Peyer's patch (tissue), 4 donors: ENCODE measurements around the gene AHRR. TPM values are rescaled to one million over a fixed set of nuclear protein-coding genes. Genes with fewer than 3 reads are reported as not detected.
"Not testable (repeated sequence)": the region's sequence is repeated elsewhere in the genome, so short reads cannot be mapped to it uniquely, and the experiment has no call there.

ENCODE experiments used
- DNase-seq, 3 donors: peaks; one replicate each; pipeline ENCODE4 v3.0.0-alpha.2; 2017 to 2019
- H3K27ac ChIP-seq, 4 donors: fragments of 200-600 bp; sonication (generic); one replicate each; pipeline ENCODE4 v1.5.1; 2016 to 2019
- H3K27me3 ChIP-seq, 2 donors: fragments of 200-600 bp; sonication (generic); one replicate each; pipeline ENCODE4 v1.5.1; 2019
- H3K36me3 ChIP-seq, 3 donors: fragments of 200-600 bp; sonication (generic); one replicate each; pipeline ENCODE4 v1.5.1; 2016 to 2019
- H3K4me1 ChIP-seq, 4 donors: fragments of 200-600 bp; sonication (generic); one replicate each; pipeline ENCODE4 v1.5.1; 2016 to 2019
- H3K4me3 ChIP-seq, 4 donors: fragments of 200-600 bp; sonication (generic); 1 replicate in 3 of 4; 2 replicates in 1 of 4; pipeline ENCODE4 v1.5.1; 2016 to 2019; ENCODE audit warnings: mild to moderate bottlenecking in 1 of 4
- H3K9me3 ChIP-seq, 4 donors: fragments of 200-600 bp; sonication (generic); one replicate each; pipeline ENCODE4 v1.5.1; 2016 to 2019; ENCODE audit warnings: mild to moderate bottlenecking in 1 of 4
- POLR2A ChIP-seq, 2 donors: fragments of 450-650 bp; IDR thresholded peaks; one replicate each; pipeline ENCODE4 v1.5.1; 2017; ENCODE audit warnings: antibody characterized with exemption in 2 of 2, mild to moderate bottlenecking in 2 of 2, moderate library complexity in 2 of 2
- total RNA-seq, 4 donors: library from RNA; depleted of rRNA; stranded (reverse); fragments of >200 nt; gene quantifications; one replicate each; pipeline ENCODE4 v1.1.0, GENCODE V29; 2016
- TF ChIP-seq, protein P1 (sequence below), 6 experiments: fragments of 450-650 bp in 4 of 6; fragments of 200-600 bp in 2 of 6; sonication (generic) in 1 of 6; IDR thresholded peaks; one replicate each; pipeline ENCODE4 v1.5.1; 2017 to 2019; ENCODE audit warnings: antibody characterized with exemption in 6 of 6, mild to moderate bottlenecking in 3 of 6, moderate library complexity in 1 of 6

Gene AHRR
- total RNA-seq, 4 donors from 2014 or later: 1.6 to 28.1 (median 2.4) TPM

DNA sequence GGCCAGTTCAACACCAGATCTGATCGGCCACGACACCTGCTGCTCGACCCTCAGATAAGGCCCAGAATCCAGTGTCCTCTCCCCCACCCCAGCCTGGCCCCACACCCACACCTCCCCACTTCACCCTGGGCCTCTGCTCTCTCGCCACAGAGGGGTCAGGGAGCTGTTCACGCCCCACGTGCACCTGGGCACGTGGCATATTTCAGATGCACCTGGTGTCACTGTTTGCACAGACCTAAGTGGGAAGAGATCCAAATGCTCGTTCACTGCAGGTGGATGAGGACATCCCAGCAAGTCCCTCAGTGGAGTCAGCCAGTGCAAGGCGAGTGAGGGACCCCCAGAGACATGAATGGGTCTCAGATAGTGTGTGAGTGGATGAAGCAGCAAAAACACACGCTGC, 25.3 kb upstream of the AHRR start:
- H3K4me3 ChIP-seq, H3K27ac ChIP-seq, H3K4me1 ChIP-seq, DNase-seq, H3K27me3 ChIP-seq, H3K9me3 ChIP-seq: not testable (repeated sequence)
- H3K36me3 ChIP-seq: peaks cover 0 to 13% (median 0%) of the 10 kb centered on the region in 3 donors

DNA sequence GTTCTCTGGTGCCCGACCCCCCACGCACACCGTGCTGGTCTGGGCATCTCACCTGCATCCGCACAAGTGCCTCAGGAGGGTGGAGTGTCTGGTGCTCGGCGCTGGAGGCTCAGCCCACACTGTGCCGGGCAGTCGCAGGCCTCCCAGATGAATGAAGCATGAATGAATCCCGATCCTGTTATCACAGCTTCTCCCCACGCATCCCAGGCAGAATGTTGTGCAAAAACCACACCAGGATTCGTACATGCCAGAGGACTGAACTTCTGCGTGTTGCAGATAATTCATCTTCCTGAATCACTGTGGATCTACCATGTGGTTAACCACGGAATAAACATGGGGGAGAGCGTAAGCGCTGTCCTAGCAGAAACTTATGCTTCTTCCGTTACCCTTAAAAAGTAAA, 24.6 kb upstream of the AHRR start:
- peaks cover 0 to 10% (median 0%) of the 10 kb centered on the region in 4 donors for H3K4me1 ChIP-seq
- DNase-seq: peak in 1 of 3 donors; percentile 29
- peaks cover 0 to 12% (median 0%) of the 10 kb centered on the region in 3 donors for H3K36me3 ChIP-seq
- not testable (repeated sequence) for H3K27me3 ChIP-seq, H3K4me3 ChIP-seq, H3K27ac ChIP-seq, H3K9me3 ChIP-seq

DNA sequence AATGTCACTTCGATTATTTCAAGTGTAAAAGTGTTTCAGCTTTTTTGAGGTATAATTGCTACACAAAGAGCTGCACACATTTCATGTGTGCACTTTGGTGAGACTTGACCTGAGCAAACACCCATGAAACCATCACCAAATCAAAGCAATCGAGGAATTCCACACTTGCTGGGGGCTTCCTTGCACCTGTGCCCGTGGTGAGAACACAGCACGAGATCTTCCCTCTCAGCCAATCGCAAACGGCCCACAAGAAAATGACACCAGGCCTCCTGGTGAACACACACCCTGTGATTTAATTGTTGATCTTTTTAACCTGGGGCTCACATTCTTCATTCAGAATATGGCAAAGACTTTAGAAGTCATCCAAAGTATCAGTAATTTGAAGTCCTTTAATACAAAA, 24.1 kb upstream of the AHRR start:
- not testable (repeated sequence) for H3K36me3 ChIP-seq, DNase-seq, H3K4me3 ChIP-seq, H3K27me3 ChIP-seq, H3K27ac ChIP-seq, H3K9me3 ChIP-seq
- peaks cover 0 to 12% (median 0%) of the 10 kb centered on the region in 4 donors for H3K4me1 ChIP-seq

DNA sequence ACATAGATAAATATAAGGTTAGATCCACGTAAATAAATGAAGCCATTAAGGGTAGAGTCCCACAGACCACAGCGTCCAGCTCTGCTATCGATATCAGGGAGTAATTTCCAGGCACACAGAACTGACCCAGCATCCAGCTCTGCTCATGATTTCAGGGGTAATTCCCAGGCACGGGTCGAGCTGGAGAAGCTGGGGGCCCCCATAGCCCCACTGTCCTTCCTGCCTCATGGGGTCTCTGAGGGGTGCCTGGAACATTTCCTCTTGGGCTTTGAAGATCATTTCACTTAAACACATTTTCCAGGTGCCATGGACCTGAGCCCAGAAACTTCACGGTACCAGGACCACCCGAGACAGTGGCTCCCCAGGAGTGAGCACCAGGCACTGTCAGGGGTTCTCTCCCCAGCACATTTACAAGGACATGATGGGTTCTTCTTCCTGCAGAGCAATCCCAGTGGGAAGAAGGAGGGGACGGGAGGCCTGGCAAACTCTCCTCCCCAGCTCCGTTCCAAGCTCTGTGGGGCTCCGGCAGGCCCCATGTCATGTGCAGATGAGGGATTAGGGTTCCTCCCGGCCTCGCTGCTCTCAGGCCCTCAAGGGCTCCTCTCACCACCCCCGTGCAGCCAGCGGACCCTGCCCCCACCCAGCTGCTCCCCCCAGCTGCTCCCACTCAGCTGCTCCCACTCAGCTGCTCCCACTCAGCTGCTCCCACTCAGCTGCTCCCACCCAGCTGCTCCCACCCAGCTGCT, 23.4 kb upstream of the AHRR start:
- H3K36me3 ChIP-seq, H3K4me3 ChIP-seq, H3K27me3 ChIP-seq, H3K9me3 ChIP-seq, H3K27ac ChIP-seq: not testable (repeated sequence)
- peak in 1 of 3 donors; percentile 11 for DNase-seq
- peaks cover 0 to 18% (median 0%) of the 10 kb centered on the region in 4 donors for H3K4me1 ChIP-seq

DNA sequence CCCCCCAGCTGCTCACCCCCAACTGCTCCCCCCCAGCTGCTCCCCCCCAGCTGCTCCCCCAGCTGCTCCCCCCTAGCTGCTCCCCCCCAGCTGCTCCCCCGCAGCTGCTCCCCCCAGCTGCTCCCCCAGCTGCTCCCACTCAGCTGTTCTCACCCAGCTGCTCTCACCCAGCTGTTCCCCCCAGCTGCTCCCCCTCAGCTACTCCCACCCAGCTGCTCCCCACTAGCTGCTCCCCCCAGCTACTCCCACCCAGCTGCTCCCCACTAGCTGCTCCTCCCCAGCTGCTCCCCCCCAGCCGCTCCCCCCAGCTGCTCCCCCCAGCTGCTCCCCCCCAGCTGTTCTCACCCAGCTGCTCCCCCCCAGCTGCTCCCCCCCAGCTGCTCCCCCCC, 22.8 kb upstream of the AHRR start:
- Histone ChIP-seq H3K36me3 (no peaks in the 10 kb centered on the region), H3K27me3 (no peaks in the 10 kb centered on the region), H3K27ac (no peak overlapping the region), H3K4me3 (no peak overlapping the region), H3K9me3 (no peaks in the 10 kb centered on the region), H3K4me1 (peaks cover 0 to 18% (median 0%) of the 10 kb centered on the region in 4 donors)
- DNase-seq: no peak
- TF ChIP-seq, protein P1, sequence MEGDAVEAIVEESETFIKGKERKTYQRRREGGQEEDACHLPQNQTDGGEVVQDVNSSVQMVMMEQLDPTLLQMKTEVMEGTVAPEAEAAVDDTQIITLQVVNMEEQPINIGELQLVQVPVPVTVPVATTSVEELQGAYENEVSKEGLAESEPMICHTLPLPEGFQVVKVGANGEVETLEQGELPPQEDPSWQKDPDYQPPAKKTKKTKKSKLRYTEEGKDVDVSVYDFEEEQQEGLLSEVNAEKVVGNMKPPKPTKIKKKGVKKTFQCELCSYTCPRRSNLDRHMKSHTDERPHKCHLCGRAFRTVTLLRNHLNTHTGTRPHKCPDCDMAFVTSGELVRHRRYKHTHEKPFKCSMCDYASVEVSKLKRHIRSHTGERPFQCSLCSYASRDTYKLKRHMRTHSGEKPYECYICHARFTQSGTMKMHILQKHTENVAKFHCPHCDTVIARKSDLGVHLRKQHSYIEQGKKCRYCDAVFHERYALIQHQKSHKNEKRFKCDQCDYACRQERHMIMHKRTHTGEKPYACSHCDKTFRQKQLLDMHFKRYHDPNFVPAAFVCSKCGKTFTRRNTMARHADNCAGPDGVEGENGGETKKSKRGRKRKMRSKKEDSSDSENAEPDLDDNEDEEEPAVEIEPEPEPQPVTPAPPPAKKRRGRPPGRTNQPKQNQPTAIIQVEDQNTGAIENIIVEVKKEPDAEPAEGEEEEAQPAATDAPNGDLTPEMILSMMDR (IDR thresholded peaks at IDR 0.05): no peak
- TF ChIP-seq POLR2A (IDR thresholded peaks at IDR 0.05): no peak

DNA sequence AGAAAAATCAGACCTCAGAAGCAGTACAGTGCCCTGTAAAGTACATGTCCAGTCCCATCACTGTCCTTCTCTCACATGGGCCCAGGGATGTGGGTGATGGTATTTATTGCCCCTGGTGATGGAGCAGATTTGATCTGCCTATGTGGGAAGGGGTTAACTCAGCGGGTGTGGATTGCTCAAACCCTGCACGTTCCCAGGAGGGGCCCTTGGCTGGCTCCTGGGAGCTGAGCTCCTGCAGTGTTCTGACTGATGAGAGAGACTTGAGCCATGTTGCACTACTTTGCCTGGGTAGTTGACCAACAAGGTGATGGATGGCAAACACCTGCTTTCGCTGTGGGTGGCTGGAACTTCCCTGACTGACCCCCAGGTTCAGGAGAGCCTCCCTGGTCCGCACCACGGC, 21.6 kb upstream of the AHRR start:
- DNase-seq, H3K4me3 ChIP-seq, H3K27ac ChIP-seq, H3K27me3 ChIP-seq, H3K36me3 ChIP-seq, H3K9me3 ChIP-seq: not testable (repeated sequence)
- H3K4me1 ChIP-seq: peaks cover 0 to 18% (median 0%) of the 10 kb centered on the region in 4 donors

DNA sequence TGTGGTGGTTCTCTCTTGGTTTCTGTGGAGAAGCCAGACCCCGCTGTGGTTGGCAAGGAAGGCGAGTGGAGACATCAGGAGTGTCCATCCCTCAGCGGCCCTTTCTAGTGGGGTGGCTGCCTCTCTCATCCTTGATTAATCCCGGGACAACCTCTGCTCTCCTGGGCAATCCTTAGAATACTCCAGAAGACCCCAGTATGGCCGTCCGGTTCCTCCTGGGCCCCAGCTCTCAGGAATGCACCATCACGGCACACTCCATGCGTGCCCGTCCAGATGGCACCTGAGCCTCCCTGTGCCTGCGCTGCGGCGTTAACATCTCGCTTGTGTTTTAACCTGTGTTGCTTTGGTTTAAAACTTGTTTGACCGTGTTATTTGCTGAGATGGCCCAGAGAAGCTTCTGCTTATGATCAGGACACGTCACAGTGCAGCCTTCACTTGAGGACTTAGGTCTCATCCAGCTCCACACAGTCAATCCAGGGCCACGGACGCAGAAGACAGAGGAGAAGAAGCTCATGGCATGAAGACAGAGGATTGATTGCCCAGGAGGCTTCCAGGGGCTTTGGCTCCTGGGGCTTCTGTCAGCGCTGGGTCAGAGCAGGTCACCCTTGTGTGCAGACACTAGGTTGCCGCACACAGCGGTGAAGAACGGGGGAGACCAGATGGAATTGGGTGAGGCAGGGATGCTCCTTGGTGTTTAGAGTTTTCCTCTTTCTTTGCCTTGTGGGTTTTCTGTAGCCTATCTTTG, 20.7 kb upstream of the AHRR start:
- peak in 2 of 3 donors; percentile 30 to 40 for DNase-seq
- not testable (repeated sequence) for H3K27me3 ChIP-seq, H3K27ac ChIP-seq

DNA sequence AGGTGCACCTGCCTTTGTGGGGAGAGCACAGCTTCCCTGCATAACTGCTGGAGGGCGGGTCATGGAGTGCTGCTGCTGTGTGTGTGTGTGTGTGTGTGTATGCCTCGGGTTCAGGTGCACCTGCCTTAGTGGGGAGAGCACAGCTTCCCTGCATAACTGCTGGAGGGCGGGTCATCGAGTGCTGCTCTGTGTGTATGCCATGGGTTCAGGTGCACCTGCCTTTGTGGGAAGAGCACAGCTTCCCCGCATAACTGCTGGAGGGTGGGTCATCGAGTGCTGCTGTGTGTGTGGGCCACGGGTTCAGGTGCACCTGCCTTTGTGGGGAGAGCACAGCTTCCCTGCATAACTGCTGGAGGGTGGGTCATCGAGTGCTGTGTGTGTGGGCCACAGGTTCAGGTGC, 19.1 kb upstream of the AHRR start:
- H3K36me3 ChIP-seq: peaks cover 0 to 25% (median 0%) of the 10 kb centered on the region in 3 donors
- H3K27me3 ChIP-seq, H3K4me3 ChIP-seq, H3K9me3 ChIP-seq: not testable (repeated sequence)
- H3K4me1 ChIP-seq: peaks cover 0 to 18% (median 0%) of the 10 kb centered on the region in 4 donors
- peak in 2 of 3 donors; percentile 42 to 54 for DNase-seq
- peak overlapping the region in 1 of 4 donors; percentile 55 for H3K27ac ChIP-seq

More for the DNA sequence above, 20.7 kb upstream of the AHRR start:
- not testable (repeated sequence) for H3K9me3 ChIP-seq, H3K36me3 ChIP-seq, H3K4me3 ChIP-seq
- H3K4me1 ChIP-seq: peaks cover 0 to 18% (median 0%) of the 10 kb centered on the region in 4 donors

DNA sequence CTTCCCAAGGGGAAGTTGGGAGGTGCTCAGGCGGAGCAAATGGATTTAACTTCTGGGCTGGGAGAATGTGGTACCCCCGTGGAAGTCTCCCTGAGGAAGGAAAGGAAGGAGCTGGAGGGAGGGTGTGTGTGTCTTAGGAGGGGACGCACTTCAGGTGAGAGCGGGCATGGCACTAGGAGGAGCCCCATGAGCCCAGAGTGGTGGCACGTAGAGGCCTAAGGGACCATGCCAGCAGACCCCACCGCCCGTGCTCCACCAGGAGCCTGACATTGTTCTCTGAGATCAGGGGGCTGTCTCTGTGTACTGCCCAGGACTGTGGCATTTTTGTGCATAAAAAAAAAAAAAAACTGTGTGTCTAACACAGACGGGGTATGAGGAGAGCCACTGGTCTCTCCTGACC, 18.5 kb upstream of the AHRR start:
- no peak for TF ChIP-seq POLR2A (IDR thresholded peaks at IDR 0.05)
- TF ChIP-seq, protein P1 (IDR thresholded peaks at IDR 0.05): no peak
- Histone ChIP-seq H3K4me1 (peaks cover 0 to 18% (median 0%) of the 10 kb centered on the region in 4 donors), H3K36me3 (peaks cover 0 to 30% (median 0%) of the 10 kb centered on the region in 3 donors), H3K9me3 (no peaks in the 10 kb centered on the region), H3K27ac (peak overlapping the region in 1 of 4 donors; percentile 55), H3K4me3 (no peak overlapping the region), H3K27me3 (no peaks in the 10 kb centered on the region)
- DNase-seq: no peak

DNA sequence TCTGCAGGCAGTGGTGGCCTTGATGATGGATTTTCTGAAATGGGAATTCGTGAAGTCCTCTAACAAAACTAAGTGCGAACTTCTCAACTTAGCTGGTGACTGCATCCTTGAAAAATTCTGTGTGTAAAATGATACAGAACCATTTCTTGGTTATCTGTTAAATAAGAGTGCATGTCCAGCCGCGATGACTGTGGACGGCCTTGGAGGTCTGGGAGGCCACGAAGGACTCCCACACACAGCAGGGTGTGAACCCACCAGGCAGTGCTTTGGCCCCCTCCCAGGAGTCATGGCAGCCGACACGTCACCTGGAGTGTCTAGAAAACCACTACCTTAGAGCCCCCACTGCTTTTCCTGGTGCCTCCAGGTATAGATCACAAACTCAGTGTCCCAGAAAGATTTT, 17.8 kb upstream of the AHRR start:
- H3K4me1 ChIP-seq: peaks cover 0 to 18% (median 0%) of the 10 kb centered on the region in 4 donors
- not testable (repeated sequence) for H3K4me3 ChIP-seq, DNase-seq, H3K27me3 ChIP-seq, H3K9me3 ChIP-seq, H3K27ac ChIP-seq
- peaks cover 0 to 38% (median 0%) of the 10 kb centered on the region in 3 donors for H3K36me3 ChIP-seq
